HG02852 (cell line): ENCODE data around the gene GAS7.

ENCODE experiments used
- ATAC-seq: cut with Tn5 transposase; IDR thresholded peaks from one replicate; pipeline ENCODE4 v1.9.1; 2021; ENCODE audit warnings: mild to moderate bottlenecking, moderate library complexity; ENCODE audit not compliant: unreplicated experiment

The GAS7 gene

GRCh38 chr17:10141436-10141835 lies 57.0 kb downstream of the GAS7 start:
- ATAC-seq = no peak

GRCh38 chr17:10139577-10139976 lies 58.8 kb downstream of the GAS7 start:
- ATAC-seq = no peak

GRCh38 chr17:10136258-10136981 lies 62.0 kb downstream of the GAS7 start:
- ATAC-seq = no peak

GRCh38 chr17:10135539-10136257 lies 62.7 kb downstream of the GAS7 start:
- no peak for ATAC-seq

GRCh38 chr17:10130677-10131076 lies 67.7 kb downstream of the GAS7 start:
- ATAC-seq = no peak

- no peak for ATAC-seq
Observed at GRCh38 chr17:10130263-10130662, 68.1 kb downstream of the GAS7 start.

GRCh38 chr17:10127819-10128425 lies 70.5 kb downstream of the GAS7 start:
- ATAC-seq = no peak

GRCh38 chr17:10126616-10127501 lies 71.5 kb downstream of the GAS7 start:
- no peak for ATAC-seq

GRCh38 chr17:10126276-10126615 lies 72.2 kb downstream of the GAS7 start:
- ATAC-seq = no peak

- ATAC-seq = no peak
Observed at GRCh38 chr17:10125531-10126275, 72.7 kb downstream of the GAS7 start.

GRCh38 chr17:10123093-10123492 lies 75.3 kb downstream of the GAS7 start:
- ATAC-seq = no peak

GRCh38 chr17:10121971-10122707 lies 76.3 kb downstream of the GAS7 start:
- ATAC-seq = no peak

- ATAC-seq = no peak
Observed at GRCh38 chr17:10120749-10121148, 77.7 kb downstream of the GAS7 start.

GRCh38 chr17:10120109-10120485 lies 78.3 kb downstream of the GAS7 start:
- no peak for ATAC-seq

- ATAC-seq = no peak
Observed at GRCh38 chr17:10119203-10120108, 79.0 kb downstream of the GAS7 start.

- no peak for ATAC-seq
Observed at GRCh38 chr17:10118788-10119130, 79.6 kb downstream of the GAS7 start.

- no peak for ATAC-seq
Observed at GRCh38 chr17:10117581-10118001, 80.8 kb downstream of the GAS7 start.

- no peak for ATAC-seq
Observed at GRCh38 chr17:10116753-10117420, 81.5 kb downstream of the GAS7 start.
